HEK293 (cell line): ENCODE data around the gene SRSF6.
A peak's percentile ranks its signal among the peaks of the same experiment; 100 is the strongest.

Source experiments
- EGR2 ChIP-seq: fragments of 450-650 bp; formaldehyde crosslinking; IDR thresholded peaks from 2 replicates; pipeline ENCODE4 v1.5.1; 2016; ENCODE audit warnings: low read depth, missing biosample characterization, missing genetic modification characterization
- GLI2 ChIP-seq: fragments of 450-650 bp; formaldehyde crosslinking; IDR thresholded peaks from 2 replicates; pipeline ENCODE4; 2017; ENCODE audit warnings: missing biosample characterization, missing genetic modification characterization, low read depth, borderline replicate concordance
- GLIS2 ChIP-seq: fragments of 450-650 bp; formaldehyde crosslinking; IDR thresholded peaks from 2 replicates; pipeline ENCODE4 v1.5.1; 2016; ENCODE audit warnings: missing biosample characterization, missing genetic modification characterization
- HOXC10 ChIP-seq: sonication (generic); formaldehyde crosslinking; IDR thresholded peaks from 2 replicates; pipeline ENCODE4 v1.8.1; 2023; ENCODE audit warnings: mild to moderate bottlenecking, missing genetic modification reagents
- KLF16 ChIP-seq: fragments of 450-650 bp; formaldehyde crosslinking; IDR thresholded peaks from 2 replicates; pipeline ENCODE4 v1.5.1; 2017; ENCODE audit warnings: missing biosample characterization, missing genetic modification characterization
- KLF8 ChIP-seq: fragments of 450-650 bp; formaldehyde crosslinking; IDR thresholded peaks from 2 replicates; pipeline ENCODE4 v1.5.1; 2016; ENCODE audit warnings: missing biosample characterization, missing genetic modification characterization
- RBAK ChIP-seq: fragments of 450-650 bp; formaldehyde crosslinking; IDR thresholded peaks from 2 replicates; pipeline ENCODE4 v1.5.1; 2016; ENCODE audit warnings: missing biosample characterization, missing genetic modification characterization
- SALL2 ChIP-seq: fragments of 450-650 bp; formaldehyde crosslinking; IDR thresholded peaks from 2 replicates; pipeline ENCODE4 v1.5.0; 2017; ENCODE audit warnings: missing biosample characterization, mild to moderate bottlenecking, missing genetic modification characterization, borderline replicate concordance
- SP2 ChIP-seq: fragments of 450-650 bp; formaldehyde crosslinking; IDR thresholded peaks from 2 replicates; pipeline ENCODE4 v1.5.1; 2016; ENCODE audit warnings: missing biosample characterization, missing genetic modification characterization
- TCF7L2 ChIP-seq: IDR thresholded peaks from 2 replicates; pipeline ENCODE4 v1.6.1; 2011; ENCODE audit warnings: low read depth, mild to moderate bottlenecking, inconsistent platforms, low read length, moderate library complexity, borderline replicate concordance
- WT1 ChIP-seq: fragments of 450-650 bp; formaldehyde crosslinking; IDR thresholded peaks from 2 replicates; pipeline ENCODE4 v1.5.1; 2016; ENCODE audit warnings: missing biosample characterization, missing genetic modification characterization
- ZBTB8A ChIP-seq: fragments of 450-650 bp; formaldehyde crosslinking; IDR thresholded peaks from 2 replicates; pipeline ENCODE4 v1.5.1; 2016; ENCODE audit warnings: missing biosample characterization, missing genetic modification characterization
- ZNF112 ChIP-seq: fragments of 450-650 bp; formaldehyde crosslinking; IDR thresholded peaks from 2 replicates; pipeline ENCODE4 v1.5.0; 2017; ENCODE audit warnings: missing biosample characterization, missing genetic modification characterization
- ZNF114 ChIP-seq: fragments of 450-650 bp; formaldehyde crosslinking; IDR thresholded peaks from 2 replicates; pipeline ENCODE4 v1.5.0; 2017; ENCODE audit warnings: missing biosample characterization, missing genetic modification characterization
- ZNF146 ChIP-seq: fragments of 450-650 bp; formaldehyde crosslinking; IDR thresholded peaks from 2 replicates; pipeline ENCODE4 v1.5.1; 2016; ENCODE audit warnings: missing biosample characterization, missing genetic modification characterization
- ZNF211 ChIP-seq: fragments of 450-650 bp; formaldehyde crosslinking; IDR thresholded peaks from 2 replicates; pipeline ENCODE4 v1.5.1; 2016; ENCODE audit warnings: low read depth, missing biosample characterization, missing genetic modification characterization
- ZNF292 ChIP-seq: fragments of 450-650 bp; formaldehyde crosslinking; IDR thresholded peaks from 2 replicates; pipeline ENCODE4 v1.5.1; 2016; ENCODE audit warnings: low read depth, missing biosample characterization, missing genetic modification characterization, borderline replicate concordance
- ZNF324 ChIP-seq: fragments of 450-650 bp; formaldehyde crosslinking; IDR thresholded peaks from 2 replicates; pipeline ENCODE4 v1.5.1; 2016; ENCODE audit warnings: missing biosample characterization, missing genetic modification characterization
- ZNF404 ChIP-seq: fragments of 450-650 bp; formaldehyde crosslinking; IDR thresholded peaks from 2 replicates; pipeline ENCODE4 v1.5.1; 2017; ENCODE audit warnings: missing biosample characterization, missing genetic modification characterization
- ZNF521 ChIP-seq: fragments of 450-650 bp; formaldehyde crosslinking; IDR thresholded peaks from 2 replicates; pipeline ENCODE4 v1.5.1; 2017; ENCODE audit warnings: missing biosample characterization, mild to moderate bottlenecking, missing genetic modification characterization
- ZNF623 ChIP-seq: fragments of 450-650 bp; formaldehyde crosslinking; IDR thresholded peaks from 2 replicates; pipeline ENCODE4 v1.5.1; 2016; ENCODE audit warnings: missing biosample characterization, missing genetic modification characterization
- ZNF843 ChIP-seq: fragments of 450-650 bp; formaldehyde crosslinking; IDR thresholded peaks from 2 replicates; pipeline ENCODE4 v1.5.1; 2016; ENCODE audit warnings: missing biosample characterization, missing genetic modification characterization
- ZSCAN16 ChIP-seq: fragments of 450-650 bp; formaldehyde crosslinking; IDR thresholded peaks from 2 replicates; pipeline ENCODE4 v1.5.1; 2016; ENCODE audit warnings: missing biosample characterization, missing genetic modification characterization
- TF ChIP-seq, protein P1 (sequence below): fragments of 450-650 bp; formaldehyde crosslinking; IDR thresholded peaks from 2 replicates; pipeline ENCODE4 v1.5.1; 2016; ENCODE audit warnings: missing biosample characterization, missing genetic modification characterization, borderline replicate concordance
- TF ChIP-seq, protein P2 (sequence below): fragments of 450-650 bp; formaldehyde crosslinking; IDR thresholded peaks from 2 replicates; pipeline ENCODE4 v1.5.1; 2016; ENCODE audit warnings: missing biosample characterization, missing genetic modification characterization, borderline replicate concordance
- TF ChIP-seq, protein P3 (sequence below): fragments of 450-650 bp; formaldehyde crosslinking; IDR thresholded peaks from 2 replicates; pipeline ENCODE4 v1.5.1; 2016; ENCODE audit warnings: missing biosample characterization, missing genetic modification characterization
- TF ChIP-seq, protein P4 (sequence below): fragments of 450-650 bp; formaldehyde crosslinking; IDR thresholded peaks from 2 replicates; pipeline ENCODE4 v1.5.1; 2016; ENCODE audit warnings: missing biosample characterization, missing genetic modification characterization

SRSF6 gene

DNA sequence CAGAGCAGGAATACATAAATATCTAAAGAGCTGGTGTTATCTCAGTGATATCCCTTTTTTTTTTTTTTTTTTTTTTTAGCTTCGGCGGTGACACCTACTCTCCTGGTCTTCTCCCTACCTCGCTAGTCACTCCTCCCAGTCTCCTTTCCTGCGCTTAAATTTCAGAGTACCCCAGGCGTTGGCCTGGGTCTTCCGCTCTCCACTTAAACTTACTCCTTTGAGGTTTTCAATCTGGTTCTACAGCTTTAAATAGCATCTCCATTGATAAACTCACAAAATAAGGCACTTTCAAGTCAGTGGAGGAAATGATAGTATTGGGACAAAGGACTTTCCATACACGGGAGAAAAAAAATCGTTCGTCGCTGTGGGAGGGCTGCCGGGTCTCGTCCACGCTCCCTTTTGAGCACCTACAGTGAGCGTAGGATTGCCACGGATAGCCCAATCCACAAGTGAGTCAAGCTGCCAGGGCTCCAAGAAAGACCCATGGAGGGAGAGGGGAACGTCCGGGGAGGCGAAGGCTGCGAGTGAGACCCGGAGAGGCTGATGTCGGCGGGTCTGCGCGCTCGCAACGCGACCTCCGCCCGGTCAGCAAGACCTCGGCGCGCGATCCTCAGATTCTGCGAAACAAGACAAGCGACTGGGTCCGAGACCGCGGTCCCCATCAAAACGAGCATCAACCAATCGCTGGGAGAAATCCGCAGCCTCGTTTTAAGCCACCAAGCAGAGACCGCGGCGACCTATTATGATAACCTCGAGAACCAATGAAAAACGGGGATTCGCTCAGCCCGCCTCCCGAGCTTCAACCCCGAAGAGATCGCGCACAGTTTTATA is 672 bp upstream of the SRSF6 start (continued):
- TF ChIP-seq, protein P1, sequence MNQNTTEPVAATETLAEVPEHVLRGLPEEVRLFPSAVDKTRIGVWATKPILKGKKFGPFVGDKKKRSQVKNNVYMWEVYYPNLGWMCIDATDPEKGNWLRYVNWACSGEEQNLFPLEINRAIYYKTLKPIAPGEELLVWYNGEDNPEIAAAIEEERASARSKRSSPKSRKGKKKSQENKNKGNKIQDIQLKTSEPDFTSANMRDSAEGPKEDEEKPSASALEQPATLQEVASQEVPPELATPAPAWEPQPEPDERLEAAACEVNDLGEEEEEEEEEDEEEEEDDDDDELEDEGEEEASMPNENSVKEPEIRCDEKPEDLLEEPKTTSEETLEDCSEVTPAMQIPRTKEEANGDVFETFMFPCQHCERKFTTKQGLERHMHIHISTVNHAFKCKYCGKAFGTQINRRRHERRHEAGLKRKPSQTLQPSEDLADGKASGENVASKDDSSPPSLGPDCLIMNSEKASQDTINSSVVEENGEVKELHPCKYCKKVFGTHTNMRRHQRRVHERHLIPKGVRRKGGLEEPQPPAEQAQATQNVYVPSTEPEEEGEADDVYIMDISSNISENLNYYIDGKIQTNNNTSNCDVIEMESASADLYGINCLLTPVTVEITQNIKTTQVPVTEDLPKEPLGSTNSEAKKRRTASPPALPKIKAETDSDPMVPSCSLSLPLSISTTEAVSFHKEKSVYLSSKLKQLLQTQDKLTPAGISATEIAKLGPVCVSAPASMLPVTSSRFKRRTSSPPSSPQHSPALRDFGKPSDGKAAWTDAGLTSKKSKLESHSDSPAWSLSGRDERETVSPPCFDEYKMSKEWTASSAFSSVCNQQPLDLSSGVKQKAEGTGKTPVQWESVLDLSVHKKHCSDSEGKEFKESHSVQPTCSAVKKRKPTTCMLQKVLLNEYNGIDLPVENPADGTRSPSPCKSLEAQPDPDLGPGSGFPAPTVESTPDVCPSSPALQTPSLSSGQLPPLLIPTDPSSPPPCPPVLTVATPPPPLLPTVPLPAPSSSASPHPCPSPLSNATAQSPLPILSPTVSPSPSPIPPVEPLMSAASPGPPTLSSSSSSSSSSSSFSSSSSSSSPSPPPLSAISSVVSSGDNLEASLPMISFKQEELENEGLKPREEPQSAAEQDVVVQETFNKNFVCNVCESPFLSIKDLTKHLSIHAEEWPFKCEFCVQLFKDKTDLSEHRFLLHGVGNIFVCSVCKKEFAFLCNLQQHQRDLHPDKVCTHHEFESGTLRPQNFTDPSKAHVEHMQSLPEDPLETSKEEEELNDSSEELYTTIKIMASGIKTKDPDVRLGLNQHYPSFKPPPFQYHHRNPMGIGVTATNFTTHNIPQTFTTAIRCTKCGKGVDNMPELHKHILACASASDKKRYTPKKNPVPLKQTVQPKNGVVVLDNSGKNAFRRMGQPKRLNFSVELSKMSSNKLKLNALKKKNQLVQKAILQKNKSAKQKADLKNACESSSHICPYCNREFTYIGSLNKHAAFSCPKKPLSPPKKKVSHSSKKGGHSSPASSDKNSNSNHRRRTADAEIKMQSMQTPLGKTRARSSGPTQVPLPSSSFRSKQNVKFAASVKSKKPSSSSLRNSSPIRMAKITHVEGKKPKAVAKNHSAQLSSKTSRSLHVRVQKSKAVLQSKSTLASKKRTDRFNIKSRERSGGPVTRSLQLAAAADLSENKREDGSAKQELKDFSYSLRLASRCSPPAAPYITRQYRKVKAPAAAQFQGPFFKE: no peak
- TF ChIP-seq HOXC10 (CRISPR knock-in tag) (no peak), ZNF112 (no peak), KLF16 (tag by site-specific recombination) (peak; percentile 30; the same call in 1 of the 2 replicates), ZNF843 (no peak), RBAK (tag by site-specific recombination) (no peak), ZNF211 (no peak), ZNF324 (tag by site-specific recombination) (no peak), ZNF404 (tag by site-specific recombination) (no peak), SP2 (tag by site-specific recombination) (peak; percentile 88), SALL2 (tag by site-specific recombination) (no peak), GLIS2 (peak; percentile 52; the same call in 1 of the 2 replicates), ZNF623 (tag by site-specific recombination) (no peak), ZNF521 (no peak), ZBTB8A (tag by site-specific recombination) (no peak), GLI2 (tag by site-specific recombination) (no peak), WT1 (no peak), ZSCAN16 (tag by site-specific recombination) (no peak), ZNF114 (tag by site-specific recombination) (no peak), ZNF292 (tag by site-specific recombination) (no peak), TCF7L2 (0 out of 2 replicates have a peak, but pooled peaks have one; percentile 61), ZNF146 (no peak), EGR2 (tag by site-specific recombination) (no peak), KLF8 (tag by site-specific recombination) (no peak)
- TF ChIP-seq, protein P2, sequence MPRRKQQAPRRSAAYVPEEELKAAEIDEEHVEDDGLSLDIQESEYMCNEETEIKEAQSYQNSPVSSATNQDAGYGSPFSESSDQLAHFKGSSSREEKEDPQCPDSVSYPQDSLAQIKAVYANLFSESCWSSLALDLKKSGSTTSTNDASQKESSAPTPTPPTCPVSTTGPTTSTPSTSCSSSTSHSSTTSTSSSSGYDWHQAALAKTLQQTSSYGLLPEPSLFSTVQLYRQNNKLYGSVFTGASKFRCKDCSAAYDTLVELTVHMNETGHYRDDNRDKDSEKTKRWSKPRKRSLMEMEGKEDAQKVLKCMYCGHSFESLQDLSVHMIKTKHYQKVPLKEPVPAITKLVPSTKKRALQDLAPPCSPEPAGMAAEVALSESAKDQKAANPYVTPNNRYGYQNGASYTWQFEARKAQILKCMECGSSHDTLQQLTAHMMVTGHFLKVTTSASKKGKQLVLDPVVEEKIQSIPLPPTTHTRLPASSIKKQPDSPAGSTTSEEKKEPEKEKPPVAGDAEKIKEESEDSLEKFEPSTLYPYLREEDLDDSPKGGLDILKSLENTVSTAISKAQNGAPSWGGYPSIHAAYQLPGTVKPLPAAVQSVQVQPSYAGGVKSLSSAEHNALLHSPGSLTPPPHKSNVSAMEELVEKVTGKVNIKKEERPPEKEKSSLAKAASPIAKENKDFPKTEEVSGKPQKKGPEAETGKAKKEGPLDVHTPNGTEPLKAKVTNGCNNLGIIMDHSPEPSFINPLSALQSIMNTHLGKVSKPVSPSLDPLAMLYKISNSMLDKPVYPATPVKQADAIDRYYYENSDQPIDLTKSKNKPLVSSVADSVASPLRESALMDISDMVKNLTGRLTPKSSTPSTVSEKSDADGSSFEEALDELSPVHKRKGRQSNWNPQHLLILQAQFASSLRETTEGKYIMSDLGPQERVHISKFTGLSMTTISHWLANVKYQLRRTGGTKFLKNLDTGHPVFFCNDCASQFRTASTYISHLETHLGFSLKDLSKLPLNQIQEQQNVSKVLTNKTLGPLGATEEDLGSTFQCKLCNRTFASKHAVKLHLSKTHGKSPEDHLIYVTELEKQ (tag by site-specific recombination): no peak
- TF ChIP-seq, protein P3, sequence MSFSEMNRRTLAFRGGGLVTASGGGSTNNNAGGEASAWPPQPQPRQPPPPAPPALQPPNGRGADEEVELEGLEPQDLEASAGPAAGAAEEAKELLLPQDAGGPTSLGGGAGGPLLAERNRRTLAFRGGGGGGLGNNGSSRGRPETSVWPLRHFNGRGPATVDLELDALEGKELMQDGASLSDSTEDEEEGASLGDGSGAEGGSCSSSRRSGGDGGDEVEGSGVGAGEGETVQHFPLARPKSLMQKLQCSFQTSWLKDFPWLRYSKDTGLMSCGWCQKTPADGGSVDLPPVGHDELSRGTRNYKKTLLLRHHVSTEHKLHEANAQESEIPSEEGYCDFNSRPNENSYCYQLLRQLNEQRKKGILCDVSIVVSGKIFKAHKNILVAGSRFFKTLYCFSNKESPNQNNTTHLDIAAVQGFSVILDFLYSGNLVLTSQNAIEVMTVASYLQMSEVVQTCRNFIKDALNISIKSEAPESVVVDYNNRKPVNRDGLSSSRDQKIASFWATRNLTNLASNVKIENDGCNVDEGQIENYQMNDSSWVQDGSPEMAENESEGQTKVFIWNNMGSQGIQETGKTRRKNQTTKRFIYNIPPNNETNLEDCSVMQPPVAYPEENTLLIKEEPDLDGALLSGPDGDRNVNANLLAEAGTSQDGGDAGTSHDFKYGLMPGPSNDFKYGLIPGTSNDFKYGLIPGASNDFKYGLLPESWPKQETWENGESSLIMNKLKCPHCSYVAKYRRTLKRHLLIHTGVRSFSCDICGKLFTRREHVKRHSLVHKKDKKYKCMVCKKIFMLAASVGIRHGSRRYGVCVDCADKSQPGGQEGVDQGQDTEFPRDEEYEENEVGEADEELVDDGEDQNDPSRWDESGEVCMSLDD: no peak
- TF ChIP-seq, protein P4, sequence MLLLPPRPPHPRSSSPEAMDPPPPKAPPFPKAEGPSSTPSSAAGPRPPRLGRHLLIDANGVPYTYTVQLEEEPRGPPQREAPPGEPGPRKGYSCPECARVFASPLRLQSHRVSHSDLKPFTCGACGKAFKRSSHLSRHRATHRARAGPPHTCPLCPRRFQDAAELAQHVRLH: no peak
